ENCODE data around the gene GPAT2.
"Not testable (repeated sequence)": the region's sequence is repeated elsewhere in the genome, so short reads cannot be mapped to it uniquely, and the experiment has no call there.

GPAT2 gene

GRCh38 chr2:96034792-96035191 is at the start of gene GPAT2:
Gene GPAT2 (minus strand): TSS chr2:96034916. CDS start chr2:96032359, 2,557 bp downstream.
- H3K9me3 ChIP-seq; H3K27me3 ChIP-seq (ENCODE audit: low read depth); in situ Hi-C loops (cut with MboI; ENCODE audit: low sequenced_read_pairs); DNase-seq (ENCODE audit: low spot score in 2 of 2); H3K36me3 ChIP-seq (replicated peaks); H3K4me1 ChIP-seq; H3K4me3 ChIP-seq: not testable (repeated sequence)

GRCh38 chr2:96083989-96084857 is 49.5 kb upstream of the GPAT2 start:
- Histone ChIP-seq H3K36me3 (replicated peaks) (no peaks in the 10 kb centered on the region), H3K27me3 (ENCODE audit: low read depth) (no peaks in the 10 kb centered on the region), H3K4me3 (no peak overlapping the region), H3K4me1 (no peaks in the 10 kb centered on the region), H3K9me3 (no peaks in the 10 kb centered on the region)
- in situ Hi-C loops (cut with MboI; ENCODE audit: low sequenced_read_pairs): no loop called here
- DNase-seq (ENCODE audit: low spot score in 2 of 2): no peak

GRCh38 chr2:96083064-96083939 is 48.6 kb upstream of the GPAT2 start:
- H3K4me1 ChIP-seq: no peaks in the 10 kb centered on the region
- H3K4me3 ChIP-seq: no peak overlapping the region
- no peaks in the 10 kb centered on the region for H3K36me3 ChIP-seq (replicated peaks)
- H3K27me3 ChIP-seq (ENCODE audit: low read depth): no peaks in the 10 kb centered on the region
- no peak for DNase-seq (ENCODE audit: low spot score in 2 of 2)
- H3K9me3 ChIP-seq: no peaks in the 10 kb centered on the region
- in situ Hi-C loops (cut with MboI; ENCODE audit: low sequenced_read_pairs): no loop called here

GRCh38 chr2:96082211-96083063 is 47.7 kb upstream of the GPAT2 start:
- H3K4me3 ChIP-seq: no peak overlapping the region
- no peaks in the 10 kb centered on the region for H3K4me1 ChIP-seq
- no peak for DNase-seq (ENCODE audit: low spot score in 2 of 2)
- no peaks in the 10 kb centered on the region for H3K27me3 ChIP-seq (ENCODE audit: low read depth)
- no peaks in the 10 kb centered on the region for H3K9me3 ChIP-seq
- H3K36me3 ChIP-seq (replicated peaks): no peaks in the 10 kb centered on the region
- in situ Hi-C loops (cut with MboI; ENCODE audit: low sequenced_read_pairs): no loop called here

- Histone ChIP-seq H3K4me1 (no peaks in the 10 kb centered on the region), H3K36me3 (replicated peaks) (no peaks in the 10 kb centered on the region), H3K4me3 (no peak overlapping the region), H3K27me3 (ENCODE audit: low read depth) (no peaks in the 10 kb centered on the region), H3K9me3 (no peaks in the 10 kb centered on the region)
- no peak for DNase-seq (ENCODE audit: low spot score in 2 of 2)
- in situ Hi-C loops (cut with MboI; ENCODE audit: low sequenced_read_pairs): no loop called here
These were observed 46.3 kb upstream of the GPAT2 start for GRCh38 chr2:96081042-96081441.

- no peak overlapping the region for H3K4me3 ChIP-seq
- no peaks in the 10 kb centered on the region; the same call in 1 of the 2 replicates for H3K4me1 ChIP-seq
- no peaks in the 10 kb centered on the region for H3K9me3 ChIP-seq
- in situ Hi-C loops (cut with MboI; ENCODE audit: low sequenced_read_pairs): no loop called here
- DNase-seq (ENCODE audit: low spot score in 2 of 2): no peak
- no peaks in the 10 kb centered on the region for H3K27me3 ChIP-seq (ENCODE audit: low read depth)
- H3K36me3 ChIP-seq (replicated peaks): no peaks in the 10 kb centered on the region
These were observed 40.6 kb upstream of the GPAT2 start for GRCh38 chr2:96075199-96075771.

- H3K4me1 ChIP-seq: no peaks in the 10 kb centered on the region; the same call in 1 of the 2 replicates
- H3K27me3 ChIP-seq (ENCODE audit: low read depth): no peaks in the 10 kb centered on the region
- in situ Hi-C loops (cut with MboI; ENCODE audit: low sequenced_read_pairs): no loop called here
- H3K4me3 ChIP-seq: no peak overlapping the region
- H3K36me3 ChIP-seq (replicated peaks): no peaks in the 10 kb centered on the region
- no peaks in the 10 kb centered on the region for H3K9me3 ChIP-seq
- no peak for DNase-seq (ENCODE audit: low spot score in 2 of 2)
These were observed 39.4 kb upstream of the GPAT2 start for GRCh38 chr2:96074156-96074555.

- Histone ChIP-seq H3K9me3 (no peaks in the 10 kb centered on the region), H3K36me3 (replicated peaks) (no peaks in the 10 kb centered on the region), H3K27me3 (ENCODE audit: low read depth) (no peaks in the 10 kb centered on the region), H3K4me1 (no peaks in the 10 kb centered on the region; the same call in 1 of the 2 replicates), H3K4me3 (no peak overlapping the region)
- in situ Hi-C loops (cut with MboI; ENCODE audit: low sequenced_read_pairs): no loop called here
- DNase-seq (ENCODE audit: low spot score in 2 of 2): no peak
These were observed 38.6 kb upstream of the GPAT2 start for GRCh38 chr2:96073170-96073775.

- no peak overlapping the region for H3K4me3 ChIP-seq
- no peaks in the 10 kb centered on the region; the same call in 1 of the 2 replicates for H3K4me1 ChIP-seq
- DNase-seq (ENCODE audit: low spot score in 2 of 2): no peak
- H3K27me3 ChIP-seq (ENCODE audit: low read depth): no peaks in the 10 kb centered on the region
- in situ Hi-C loops (cut with MboI; ENCODE audit: low sequenced_read_pairs): no loop called here
- no peaks in the 10 kb centered on the region for H3K36me3 ChIP-seq (replicated peaks)
- no peaks in the 10 kb centered on the region for H3K9me3 ChIP-seq
These were observed 38.0 kb upstream of the GPAT2 start for GRCh38 chr2:96072746-96073145.

GRCh38 chr2:96071977-96072491 is 37.3 kb upstream of the GPAT2 start:
- H3K36me3 ChIP-seq (replicated peaks); H3K9me3 ChIP-seq; H3K27me3 ChIP-seq (ENCODE audit: low read depth); H3K4me3 ChIP-seq; H3K4me1 ChIP-seq; in situ Hi-C loops (cut with MboI; ENCODE audit: low sequenced_read_pairs): not testable (repeated sequence)
- peak; percentile 10 to 44 for DNase-seq (ENCODE audit: low spot score in 2 of 2)

- H3K36me3 ChIP-seq (replicated peaks); H3K4me3 ChIP-seq; H3K4me1 ChIP-seq; DNase-seq (ENCODE audit: low spot score in 2 of 2); H3K27me3 ChIP-seq (ENCODE audit: low read depth); in situ Hi-C loops (cut with MboI; ENCODE audit: low sequenced_read_pairs); H3K9me3 ChIP-seq: not testable (repeated sequence)
These were observed 36.6 kb upstream of the GPAT2 start for GRCh38 chr2:96071087-96071976.

GRCh38 chr2:96070351-96070750 is 35.6 kb upstream of the GPAT2 start:
- H3K4me3 ChIP-seq; DNase-seq (ENCODE audit: low spot score in 2 of 2); H3K9me3 ChIP-seq; H3K27me3 ChIP-seq (ENCODE audit: low read depth); in situ Hi-C loops (cut with MboI; ENCODE audit: low sequenced_read_pairs); H3K4me1 ChIP-seq; H3K36me3 ChIP-seq (replicated peaks): not testable (repeated sequence)
